ENCODE measurements around the gene ANO10. TPM values are rescaled to one million over a fixed set of nuclear protein-coding genes. Genes with fewer than 3 reads are reported as not detected.
"Not testable (repeated sequence)": the region's sequence is repeated elsewhere in the genome, so short reads cannot be mapped to it uniquely, and the experiment has no call there.

ANO10 gene
- total RNA-seq, 1 donor, result 54.0 TPM

DNA sequence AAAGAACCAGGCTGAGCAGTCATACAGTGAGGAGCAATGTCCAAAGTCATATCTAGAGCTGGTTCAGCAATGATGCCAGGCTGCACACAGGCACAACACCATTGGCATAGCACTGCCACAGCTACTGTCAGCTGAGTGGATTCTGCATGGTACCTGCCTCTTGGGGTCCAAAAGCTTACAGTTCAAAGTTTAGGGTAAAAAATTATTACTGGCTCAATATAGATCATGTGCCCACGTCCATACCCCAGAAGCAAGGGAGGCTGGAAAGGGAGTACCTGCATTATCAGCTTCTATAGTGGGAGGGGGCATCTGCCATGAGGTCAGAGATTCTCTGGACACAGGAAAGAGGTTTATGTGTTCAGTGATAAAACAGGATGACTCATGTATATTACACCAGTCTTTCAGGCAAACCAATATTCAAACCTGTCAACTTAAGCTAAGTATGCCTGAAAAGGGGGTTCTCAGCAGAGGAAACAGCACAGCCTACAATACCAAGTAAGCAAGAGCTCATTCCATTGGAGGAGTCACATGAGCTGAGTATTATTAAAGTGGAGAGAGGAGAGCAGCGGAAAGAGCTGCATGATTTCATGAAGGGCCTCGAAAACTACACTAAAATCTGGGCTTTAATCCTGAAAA is 99.0 kb downstream of the ANO10 start:
- peak; percentile 78 for DNase-seq (ENCODE audit: low read depth)
- no peak overlapping the region for H3K4me3 ChIP-seq (ENCODE audit: low read depth, low read length)
- TF ChIP-seq CTCF (IDR thresholded peaks at IDR 0.05; ENCODE audit: insufficient read depth, low read depth, low read length), result no peak

DNA sequence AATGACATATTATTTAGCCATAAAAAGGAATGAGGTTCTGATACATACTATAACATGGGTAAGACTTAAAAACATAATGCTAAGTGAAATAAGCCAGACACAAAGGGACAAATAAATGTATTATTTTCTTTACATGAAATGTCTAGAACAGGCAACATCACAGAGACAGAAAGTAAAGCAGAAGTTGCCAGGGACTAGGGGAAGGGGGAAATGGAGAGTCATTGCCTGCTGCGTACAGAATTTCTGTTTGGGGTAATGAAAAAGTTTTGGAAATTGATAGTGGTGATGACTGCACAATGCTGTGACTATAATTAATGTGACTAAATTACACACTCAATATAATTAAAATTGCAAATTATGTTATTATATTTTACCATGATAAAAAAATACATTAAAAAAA is 99.9 kb downstream of the ANO10 start:
- H3K4me3 ChIP-seq (ENCODE audit: low read depth, low read length), result no peak overlapping the region
- no peak for TF ChIP-seq CTCF (IDR thresholded peaks at IDR 0.05; ENCODE audit: insufficient read depth, low read depth, low read length)
- no peak for DNase-seq (ENCODE audit: low read depth)

- H3K4me3 ChIP-seq (ENCODE audit: low read depth, low read length); DNase-seq (ENCODE audit: low read depth): not testable (repeated sequence)
These were observed 103.3 kb downstream of the ANO10 start for GRCh38 chr3:43518515-43518914.

DNA sequence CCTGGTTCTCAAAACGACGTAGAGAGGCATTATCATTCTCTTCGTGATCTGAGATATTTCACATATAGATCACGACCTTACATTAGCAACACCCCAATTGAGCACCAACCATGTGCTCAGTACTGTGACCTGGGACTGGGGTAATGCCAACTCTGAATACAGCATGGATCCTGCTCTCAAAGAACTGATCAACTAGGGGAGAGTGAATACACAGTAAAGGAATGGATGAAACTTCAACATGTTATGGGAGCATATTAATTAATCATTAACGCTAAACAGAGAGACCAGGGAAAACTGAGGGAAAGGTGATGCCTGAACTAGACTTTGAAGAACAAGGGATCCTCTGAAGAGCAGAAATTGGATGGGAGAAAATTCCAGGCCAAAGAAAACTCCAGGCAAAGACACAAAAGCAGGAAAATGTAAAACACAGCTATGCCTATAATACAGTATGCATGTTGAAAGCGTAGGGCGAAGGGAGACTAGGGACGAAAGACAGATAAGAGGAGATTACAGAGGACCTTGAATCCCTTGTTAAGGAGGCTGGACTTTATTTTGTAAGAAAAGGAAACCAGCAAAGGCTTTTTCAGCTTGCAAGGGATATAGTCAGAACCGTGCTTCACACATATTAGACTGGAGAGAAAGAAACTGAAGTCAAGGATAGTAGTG is 105.7 kb downstream of the ANO10 start:
- no peak for DNase-seq (ENCODE audit: low read depth)
- no peak overlapping the region for H3K4me3 ChIP-seq (ENCODE audit: low read depth, low read length)

GRCh38 chr3:43515208-43515917 is 106.4 kb downstream of the ANO10 start:
- no peak for TF ChIP-seq CTCF (IDR thresholded peaks at IDR 0.05; ENCODE audit: insufficient read depth, low read depth, low read length)

More for the DNA sequence above, 105.7 kb downstream of the ANO10 start:
- TF ChIP-seq CTCF (IDR thresholded peaks at IDR 0.05; ENCODE audit: insufficient read depth, low read depth, low read length), result no peak

DNA sequence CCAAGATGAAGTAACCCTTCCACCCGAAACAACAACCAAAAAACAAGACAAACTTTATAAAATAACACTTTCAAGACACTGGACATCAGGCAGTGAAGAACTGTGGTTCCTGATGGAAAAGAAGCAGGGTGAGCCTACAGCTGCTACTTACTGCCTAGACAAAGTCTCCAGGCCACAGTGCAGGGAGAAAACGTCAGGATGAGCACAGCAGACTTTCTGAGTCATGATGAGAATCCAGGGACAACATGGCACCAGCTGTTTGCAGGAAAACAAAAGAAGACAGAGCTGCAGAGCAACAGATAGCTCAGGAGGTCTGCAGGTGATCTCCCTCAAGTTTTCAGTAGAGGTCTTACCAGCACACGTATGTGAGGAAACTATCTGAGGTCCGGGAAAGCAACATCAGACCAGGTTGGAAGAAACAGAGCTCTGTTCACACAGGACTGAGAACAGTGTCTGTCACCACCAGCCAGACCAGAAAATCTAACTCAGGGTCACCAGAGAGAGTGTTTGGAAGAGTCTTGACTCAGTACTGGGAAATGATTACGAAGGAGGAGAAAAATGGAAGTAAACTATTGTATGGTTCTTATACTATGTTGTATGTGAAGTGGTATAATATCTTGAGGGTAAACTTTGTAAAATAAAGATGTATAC is 108.9 kb downstream of the ANO10 start:
- TF ChIP-seq CTCF (IDR thresholded peaks at IDR 0.05; ENCODE audit: insufficient read depth, low read depth, low read length), result no peak
- DNase-seq (ENCODE audit: low read depth), result peak; percentile 65
- H3K4me3 ChIP-seq (ENCODE audit: low read depth, low read length), result no peak overlapping the region

More at GRCh38 chr3:43515208-43515917, 106.4 kb downstream of the ANO10 start:
- H3K4me3 ChIP-seq (ENCODE audit: low read depth, low read length), result no peak overlapping the region
- no peak for DNase-seq (ENCODE audit: low read depth)

- no peak overlapping the region for H3K4me3 ChIP-seq (ENCODE audit: low read depth, low read length)
- no peak for DNase-seq (ENCODE audit: low read depth)
- TF ChIP-seq CTCF (IDR thresholded peaks at IDR 0.05; ENCODE audit: insufficient read depth, low read depth, low read length), result no peak
These were observed 115.2 kb downstream of the ANO10 start for GRCh38 chr3:43506644-43507043.
